ENCODE data around the gene MAPT.
A peak's percentile ranks its signal among the peaks of the same experiment; 100 is the strongest.

MAPT gene

DNA sequence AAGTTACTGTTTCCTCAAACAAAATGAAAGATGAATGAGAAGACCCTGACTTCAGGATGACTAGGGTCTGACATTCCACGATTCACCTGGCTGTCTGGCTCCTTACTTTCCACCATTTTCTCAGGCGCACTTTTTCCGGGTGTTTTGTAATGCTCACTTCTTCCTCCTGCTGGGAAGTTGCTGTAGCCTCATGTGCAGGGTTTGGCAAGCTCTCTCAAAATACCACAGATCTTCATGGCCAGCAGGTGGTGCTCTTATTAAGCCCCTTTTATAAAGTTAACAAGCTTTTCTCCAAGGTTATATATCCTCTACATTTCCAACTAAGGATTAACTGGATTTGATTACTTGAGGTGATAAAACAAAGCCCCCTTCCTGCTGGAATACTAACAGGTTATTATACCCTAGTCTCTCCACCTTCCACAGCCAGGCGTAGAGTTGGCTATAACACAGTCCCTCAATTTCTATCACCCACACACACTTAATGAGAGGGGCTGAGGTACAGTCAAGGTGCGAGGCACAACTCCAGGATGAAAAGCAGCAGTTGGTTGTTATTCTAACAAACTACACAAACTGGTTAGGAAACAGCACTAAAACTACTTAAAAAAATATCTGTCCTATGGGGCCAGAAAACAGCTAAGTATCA, 150.1 kb downstream of the MAPT start:
- DNase-seq (ENCODE audit: low read depth in 2 of 3, low spot score in 1 of 3) = peak in 1 of 3 donors; percentile 27

DNA sequence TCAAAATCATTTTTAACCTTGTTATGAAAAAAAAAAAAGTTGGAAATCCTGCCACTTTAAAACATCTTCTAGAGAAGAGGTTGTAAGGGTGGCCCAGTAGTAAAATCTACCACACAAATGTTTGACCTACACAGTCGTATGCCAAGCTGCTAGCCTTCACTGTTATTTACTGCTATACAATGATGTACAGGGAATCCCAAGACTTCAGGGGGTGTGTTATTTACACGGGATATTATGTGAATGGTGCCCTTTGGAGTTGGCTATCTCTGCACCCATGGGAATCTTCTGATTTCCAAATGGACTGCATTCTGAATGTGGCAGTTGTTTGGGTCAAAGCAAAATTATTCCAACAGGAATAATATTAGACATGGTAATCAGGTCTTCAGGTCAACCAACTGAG, 150.6 kb downstream of the MAPT start:
- DNase-seq (ENCODE audit: low read depth in 2 of 3, low spot score in 1 of 3) = no peak

GRCh38 chr17:46045639-46046038, 151.3 kb downstream of the MAPT start:
- no peak for DNase-seq (ENCODE audit: low read depth in 2 of 3, low spot score in 1 of 3)

DNA sequence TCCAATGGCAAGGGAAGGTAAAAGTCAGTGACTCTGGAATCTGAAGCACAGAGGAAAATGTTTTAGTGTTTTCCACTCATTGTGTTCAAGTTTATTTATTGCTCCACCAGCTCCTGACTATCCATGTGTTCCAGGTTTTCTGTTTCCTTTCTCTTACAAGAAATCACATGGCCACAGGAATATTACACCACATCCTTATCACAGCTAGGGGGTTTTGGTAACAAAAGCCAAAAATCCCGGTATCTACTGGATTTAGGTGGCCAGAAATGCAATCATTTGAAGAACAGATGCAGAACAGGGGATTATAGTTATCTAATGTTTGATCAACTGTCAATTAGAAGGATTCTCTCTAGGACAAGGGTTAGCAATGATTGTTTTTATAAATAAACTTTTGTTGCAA, 152.6 kb downstream of the MAPT start:
- no peak for DNase-seq (ENCODE audit: low read depth in 2 of 3, low spot score in 1 of 3)

GRCh38 chr17:46047398-46047797, 153.0 kb downstream of the MAPT start:
- no peak for DNase-seq (ENCODE audit: low read depth in 2 of 3, low spot score in 1 of 3)

GRCh38 chr17:46047856-46048255, 153.5 kb downstream of the MAPT start:
- DNase-seq (ENCODE audit: low read depth in 2 of 3, low spot score in 1 of 3) = no peak

GRCh38 chr17:46049656-46050055, 155.3 kb downstream of the MAPT start:
- DNase-seq (ENCODE audit: low read depth in 2 of 3, low spot score in 1 of 3) = no peak

- DNase-seq (ENCODE audit: low read depth in 2 of 3, low spot score in 1 of 3) = no peak
Measured at GRCh38 chr17:46053911-46054534, 159.7 kb downstream of the MAPT start.

- no peak for DNase-seq (ENCODE audit: low read depth in 2 of 3, low spot score in 1 of 3)
Measured at GRCh38 chr17:46056800-46057304, 162.5 kb downstream of the MAPT start.

DNA sequence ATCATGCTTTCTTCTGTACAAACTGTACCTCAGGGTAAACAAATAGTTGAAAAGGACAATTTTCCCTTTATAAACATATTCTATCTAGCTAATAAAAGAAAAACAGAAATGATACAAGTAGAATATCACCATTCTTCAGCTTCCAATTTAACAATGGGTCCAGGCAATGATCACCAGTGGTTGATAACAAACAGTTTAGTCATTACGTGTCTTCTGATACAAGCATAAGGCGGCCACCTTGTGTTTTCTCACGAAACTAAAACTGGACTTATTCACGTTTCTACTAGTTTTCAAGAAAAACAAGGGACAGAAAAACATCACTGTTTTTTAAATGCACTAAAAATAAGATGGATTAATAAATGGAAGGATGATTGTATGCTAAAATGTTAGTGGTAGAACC, 163.0 kb downstream of the MAPT start:
- DNase-seq (ENCODE audit: low read depth in 2 of 3, low spot score in 1 of 3) = no peak

DNA sequence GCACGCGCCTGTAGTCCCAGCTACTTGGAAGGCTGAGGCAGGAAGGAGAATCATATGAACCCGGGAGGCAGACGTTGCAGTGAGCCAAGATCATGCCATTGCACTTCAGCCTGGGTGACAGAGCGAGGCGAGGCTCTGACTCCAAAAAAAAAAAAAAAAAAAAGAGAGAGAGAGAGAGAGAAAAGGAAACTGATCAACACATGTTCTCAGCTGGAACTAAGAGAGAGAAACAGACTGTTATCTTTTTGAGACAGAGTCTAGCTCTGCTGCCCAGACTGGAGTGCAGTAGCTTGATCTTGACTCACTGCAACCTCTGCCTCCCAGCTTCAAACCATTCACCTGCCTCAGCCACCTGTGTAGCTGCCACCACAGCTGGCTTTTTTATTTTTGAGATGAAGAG, 165.1 kb downstream of the MAPT start:
- DNase-seq (ENCODE audit: low read depth in 2 of 3, low spot score in 1 of 3) = no peak

DNA sequence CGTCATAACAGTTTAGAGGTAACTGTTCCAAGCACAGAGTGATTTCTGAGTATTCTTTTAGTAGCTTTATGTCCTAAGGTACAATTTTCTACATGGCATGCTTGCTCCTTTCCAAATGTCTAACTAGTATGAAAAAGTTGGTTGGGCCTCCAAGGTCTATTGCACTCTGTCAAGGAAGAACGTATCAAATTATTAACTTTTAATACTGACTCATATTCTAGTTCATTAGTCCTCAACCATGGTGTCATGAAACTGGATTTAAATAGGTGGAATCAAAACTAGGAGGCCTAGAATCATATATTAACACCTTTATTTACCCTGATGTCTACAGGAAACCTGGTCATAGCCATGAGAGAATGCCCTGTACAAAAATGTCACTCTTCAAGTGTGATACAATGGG, 166.1 kb downstream of the MAPT start:
- no peak for DNase-seq (ENCODE audit: low read depth in 2 of 3, low spot score in 1 of 3)

GRCh38 chr17:46061435-46061834, 167.1 kb downstream of the MAPT start:
- DNase-seq (ENCODE audit: low read depth in 2 of 3, low spot score in 1 of 3) = no peak

DNA sequence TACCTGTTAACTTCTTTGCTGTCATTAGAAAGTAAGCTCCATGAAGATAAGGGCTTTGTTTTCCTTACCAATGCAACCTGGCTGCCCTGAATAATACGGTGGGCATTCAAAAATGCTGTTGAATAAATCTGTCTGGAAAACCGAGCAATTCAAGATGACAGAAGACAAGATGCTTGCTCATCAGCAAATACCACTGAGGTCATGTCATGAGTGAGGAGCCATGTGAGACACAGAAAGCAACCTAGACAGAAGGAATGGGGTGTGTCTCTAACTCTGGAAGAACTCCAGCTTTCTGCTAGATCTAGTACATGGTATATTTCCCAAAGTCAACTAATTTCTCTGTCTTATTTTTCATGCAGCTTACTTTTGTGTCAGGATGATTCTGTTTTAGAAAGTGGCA, 168.9 kb downstream of the MAPT start:
- DNase-seq (ENCODE audit: low read depth in 2 of 3, low spot score in 1 of 3) = no peak

DNA sequence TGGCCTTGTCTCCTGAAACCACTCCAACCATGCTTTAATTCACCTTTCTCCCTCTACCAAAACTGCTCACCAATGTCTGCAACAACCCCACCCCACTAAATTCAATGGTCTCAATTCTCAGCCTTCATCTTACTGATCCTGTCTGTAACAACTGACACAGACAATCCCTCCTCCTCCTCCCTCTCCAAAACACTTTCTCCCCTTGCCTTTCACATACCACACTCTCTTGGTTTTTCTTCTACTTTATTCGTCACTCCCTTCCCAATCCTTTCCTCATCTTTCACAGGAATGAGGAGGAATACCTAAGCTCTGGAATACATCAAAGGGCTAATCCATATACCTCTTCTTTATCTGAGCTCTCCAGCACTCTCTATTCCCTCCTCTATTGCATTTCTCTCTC, 170.1 kb downstream of the MAPT start:
- DNase-seq (ENCODE audit: low read depth in 2 of 3, low spot score in 1 of 3) = no peak

DNA sequence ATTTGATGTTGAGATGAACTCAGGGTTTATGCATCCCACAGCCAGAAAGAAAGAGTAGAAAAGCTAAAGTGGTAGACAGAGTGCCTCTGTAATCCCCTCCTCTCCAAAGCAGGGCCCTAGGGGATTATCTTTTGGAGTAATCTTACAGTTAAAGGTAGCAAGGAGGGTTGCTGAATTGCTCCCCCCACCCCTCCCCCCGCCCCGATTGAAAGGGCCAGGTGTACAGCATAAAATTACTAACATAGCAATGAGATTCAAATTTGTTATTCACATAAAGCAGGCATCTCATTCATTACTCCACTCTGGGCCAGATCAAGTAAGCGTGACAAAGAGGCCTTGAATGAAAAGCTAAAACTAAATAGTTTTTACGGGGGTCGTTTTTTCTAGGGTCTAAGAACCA, 177.4 kb downstream of the MAPT start:
- DNase-seq (ENCODE audit: low read depth in 2 of 3, low spot score in 1 of 3) = no peak

- DNase-seq (ENCODE audit: low read depth in 2 of 3, low spot score in 1 of 3) = no peak
Measured at GRCh38 chr17:46072998-46073397, 178.6 kb downstream of the MAPT start.

DNA sequence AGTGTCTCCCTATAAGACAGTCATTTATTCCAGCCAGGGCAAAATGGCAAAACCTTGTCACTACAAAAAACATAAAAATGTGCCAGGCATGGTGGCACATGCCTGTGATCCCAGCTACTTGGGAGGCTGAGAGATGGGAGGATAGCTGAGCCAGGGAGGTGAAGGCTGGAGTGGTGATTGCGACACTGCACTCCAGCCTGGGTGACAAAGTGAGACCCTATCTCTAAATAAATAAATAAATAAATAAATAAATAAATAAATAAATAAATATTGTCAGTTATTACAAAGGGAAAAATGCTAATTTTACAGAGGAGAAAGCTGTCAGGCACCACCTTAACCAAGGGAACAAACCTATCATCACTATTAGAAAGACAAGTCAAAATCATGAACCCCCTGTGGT, 180.2 kb downstream of the MAPT start:
- no peak for DNase-seq (ENCODE audit: low read depth in 2 of 3, low spot score in 1 of 3)
